HG03565 (cell line): ENCODE measurements around the gene PGAM4.
"Not testable (repeated sequence)": the region's sequence is repeated elsewhere in the genome, so short reads cannot be mapped to it uniquely, and the experiment has no call there.

Experiments
- ATAC-seq: cut with Tn5 transposase; IDR thresholded peaks from one replicate; pipeline ENCODE4 v1.9.1; 2021; ENCODE audit warnings: mild to moderate bottlenecking, moderate library complexity; ENCODE audit not compliant: unreplicated experiment

Gene PGAM4

GRCh38 chrX:77930581-77930980 lies 38.9 kb downstream of the PGAM4 start:
- ATAC-seq = no peak

DNA sequence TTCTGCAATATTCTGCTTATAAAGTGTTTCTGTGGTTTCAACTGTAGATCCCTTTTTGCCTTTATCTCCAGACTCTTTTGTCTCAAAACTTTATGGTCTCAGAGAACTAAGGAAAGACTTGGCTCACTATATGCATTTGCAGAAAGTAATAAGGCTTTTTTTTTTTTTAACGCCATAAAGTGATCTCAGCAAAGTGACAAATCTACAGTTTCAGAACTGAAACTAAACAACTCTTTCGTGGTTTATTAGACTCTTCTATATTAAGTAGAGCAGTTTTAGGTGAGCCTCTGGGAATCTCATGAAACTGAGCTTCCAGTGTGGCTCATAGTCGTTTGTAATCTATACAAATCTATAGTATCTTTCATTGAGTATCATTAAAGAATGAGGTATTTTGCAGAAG lies 43.7 kb downstream of the PGAM4 start:
- ATAC-seq = no peak

DNA sequence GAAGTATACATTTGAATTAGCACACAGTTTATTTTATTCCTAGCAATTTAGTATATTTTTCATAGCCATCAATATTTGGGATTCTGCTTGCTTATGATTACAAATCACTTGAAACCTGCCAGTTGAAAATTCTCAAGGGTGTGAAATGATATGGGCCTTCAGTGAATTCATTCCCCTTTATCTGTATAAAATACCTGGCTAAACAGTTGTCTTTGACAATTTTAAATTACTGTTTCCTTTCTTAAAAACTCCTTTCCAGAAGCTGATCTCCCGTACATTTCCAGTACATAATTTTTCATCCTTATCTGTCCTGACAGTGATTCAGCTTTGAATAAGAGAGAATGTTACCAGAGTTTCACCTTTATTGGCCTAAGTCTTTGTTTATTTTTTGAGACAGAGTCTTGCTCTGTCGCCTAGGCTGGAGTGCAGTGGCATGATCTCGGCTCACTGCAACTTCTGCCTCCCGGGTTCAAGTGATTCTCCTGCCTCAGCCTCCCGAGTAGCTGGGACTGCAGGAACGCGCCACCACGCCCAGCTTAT lies 45.0 kb downstream of the PGAM4 start:
- no peak for ATAC-seq

DNA sequence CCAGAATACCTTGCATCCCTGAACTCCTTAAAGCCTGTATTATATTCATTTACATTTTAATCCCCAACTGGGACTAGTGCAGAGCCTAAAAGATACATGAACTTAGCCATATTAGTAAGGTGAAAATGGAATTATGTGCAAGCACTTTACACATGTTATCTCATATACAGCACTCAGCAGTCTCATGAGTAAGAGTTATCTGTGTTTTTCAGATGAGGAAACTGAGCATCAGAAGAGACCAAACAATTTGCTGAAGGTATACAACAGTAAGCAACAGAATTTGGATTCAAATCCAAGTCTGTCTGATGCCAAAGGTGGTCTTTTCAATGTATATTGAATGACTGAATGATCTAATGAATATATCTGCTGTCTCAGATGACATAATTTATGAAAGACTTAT lies 46.7 kb downstream of the PGAM4 start:
- no peak for ATAC-seq

- ATAC-seq = not testable (repeated sequence)
These were observed 50.1 kb downstream of the PGAM4 start for GRCh38 chrX:77919370-77919769.

- ATAC-seq = no peak
These were observed 50.9 kb downstream of the PGAM4 start for GRCh38 chrX:77918568-77918967.
